NCI-H2227 treated with DMSO at 0.1 percent for 48 hours (cell line): ENCODE data around the gene BAZ2B.
A peak's percentile ranks its signal among the peaks of the same experiment; 100 is the strongest.
"Not testable (repeated sequence)": the region's sequence is repeated elsewhere in the genome, so short reads cannot be mapped to it uniquely, and the experiment has no call there.

Source experiments
- DNase-seq: peaks from one replicate; lab custom pipeline; 2025; lab: John Stamatoyannopoulos, UW

Gene BAZ2B, protein sequence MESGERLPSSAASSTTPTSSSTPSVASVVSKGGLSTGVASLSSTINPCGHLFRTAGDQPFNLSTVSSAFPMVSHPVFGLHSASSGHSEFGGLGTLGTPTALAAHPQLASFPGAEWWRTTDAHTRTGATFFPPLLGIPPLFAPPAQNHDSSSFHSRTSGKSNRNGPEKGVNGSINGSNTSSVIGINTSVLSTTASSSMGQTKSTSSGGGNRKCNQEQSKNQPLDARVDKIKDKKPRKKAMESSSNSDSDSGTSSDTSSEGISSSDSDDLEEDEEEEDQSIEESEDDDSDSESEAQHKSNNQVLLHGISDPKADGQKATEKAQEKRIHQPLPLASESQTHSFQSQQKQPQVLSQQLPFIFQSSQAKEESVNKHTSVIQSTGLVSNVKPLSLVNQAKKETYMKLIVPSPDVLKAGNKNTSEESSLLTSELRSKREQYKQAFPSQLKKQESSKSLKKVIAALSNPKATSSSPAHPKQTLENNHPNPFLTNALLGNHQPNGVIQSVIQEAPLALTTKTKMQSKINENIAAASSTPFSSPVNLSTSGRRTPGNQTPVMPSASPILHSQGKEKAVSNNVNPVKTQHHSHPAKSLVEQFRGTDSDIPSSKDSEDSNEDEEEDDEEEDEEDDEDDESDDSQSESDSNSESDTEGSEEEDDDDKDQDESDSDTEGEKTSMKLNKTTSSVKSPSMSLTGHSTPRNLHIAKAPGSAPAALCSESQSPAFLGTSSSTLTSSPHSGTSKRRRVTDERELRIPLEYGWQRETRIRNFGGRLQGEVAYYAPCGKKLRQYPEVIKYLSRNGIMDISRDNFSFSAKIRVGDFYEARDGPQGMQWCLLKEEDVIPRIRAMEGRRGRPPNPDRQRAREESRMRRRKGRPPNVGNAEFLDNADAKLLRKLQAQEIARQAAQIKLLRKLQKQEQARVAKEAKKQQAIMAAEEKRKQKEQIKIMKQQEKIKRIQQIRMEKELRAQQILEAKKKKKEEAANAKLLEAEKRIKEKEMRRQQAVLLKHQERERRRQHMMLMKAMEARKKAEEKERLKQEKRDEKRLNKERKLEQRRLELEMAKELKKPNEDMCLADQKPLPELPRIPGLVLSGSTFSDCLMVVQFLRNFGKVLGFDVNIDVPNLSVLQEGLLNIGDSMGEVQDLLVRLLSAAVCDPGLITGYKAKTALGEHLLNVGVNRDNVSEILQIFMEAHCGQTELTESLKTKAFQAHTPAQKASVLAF (N-terminal part only)

GRCh38 chr2:159616286-159616701 lies at the start of gene BAZ2B:
Gene BAZ2B (minus strand): TSS chr2:159616548. CDS start chr2:159478719, 137,829 bp downstream.
- DNase-seq, result peak; percentile 89

- no peak for DNase-seq
Measured at GRCh38 chr2:159661286-159661685, 44.9 kb upstream of the BAZ2B start.

GRCh38 chr2:159658881-159659873 lies 42.8 kb upstream of the BAZ2B start:
- no peak for DNase-seq

- no peak for DNase-seq
Measured at GRCh38 chr2:159653962-159654361, 37.6 kb upstream of the BAZ2B start.

DNA sequence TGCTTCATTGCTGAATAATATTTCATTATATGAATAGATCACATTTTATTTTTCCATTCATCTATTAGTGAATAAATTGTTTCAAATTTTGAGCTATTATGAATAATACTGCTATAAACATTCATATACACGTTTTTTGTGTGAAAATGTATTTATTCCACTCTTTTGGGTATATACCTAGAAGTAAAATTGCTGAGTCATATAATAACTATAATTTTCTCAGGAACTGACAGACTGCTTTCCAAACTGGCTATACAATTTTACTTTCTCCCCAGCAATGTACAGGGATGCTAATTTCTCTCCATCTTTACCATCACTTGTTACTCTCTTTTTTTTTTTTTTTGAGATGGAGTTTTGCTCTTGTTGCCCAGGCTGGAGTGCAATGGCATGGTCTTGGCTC lies 35.5 kb upstream of the BAZ2B start:
- DNase-seq, result no peak

GRCh38 chr2:159650574-159650973 lies 34.2 kb upstream of the BAZ2B start:
- DNase-seq, result peak; percentile 67

- no peak for DNase-seq
Measured at GRCh38 chr2:159648643-159649042, 32.3 kb upstream of the BAZ2B start.

DNA sequence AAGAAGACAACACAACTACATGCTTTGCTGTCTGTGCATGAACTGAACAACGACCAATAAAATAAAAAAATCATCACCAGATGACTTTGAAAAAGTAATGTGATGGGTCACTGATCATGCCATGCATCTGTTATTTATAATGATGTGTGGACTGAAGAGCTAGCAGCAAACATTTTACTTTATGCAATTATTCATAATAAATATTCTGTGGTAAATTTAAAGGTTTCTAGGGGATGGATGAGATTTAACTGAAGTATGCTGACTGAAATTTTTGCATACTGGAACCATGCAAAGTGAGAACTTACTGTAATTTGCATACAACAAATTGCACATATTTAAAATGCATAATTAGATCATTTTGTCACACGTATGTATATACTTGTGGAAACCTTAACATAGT lies 31.3 kb upstream of the BAZ2B start:
- DNase-seq, result no peak

DNA sequence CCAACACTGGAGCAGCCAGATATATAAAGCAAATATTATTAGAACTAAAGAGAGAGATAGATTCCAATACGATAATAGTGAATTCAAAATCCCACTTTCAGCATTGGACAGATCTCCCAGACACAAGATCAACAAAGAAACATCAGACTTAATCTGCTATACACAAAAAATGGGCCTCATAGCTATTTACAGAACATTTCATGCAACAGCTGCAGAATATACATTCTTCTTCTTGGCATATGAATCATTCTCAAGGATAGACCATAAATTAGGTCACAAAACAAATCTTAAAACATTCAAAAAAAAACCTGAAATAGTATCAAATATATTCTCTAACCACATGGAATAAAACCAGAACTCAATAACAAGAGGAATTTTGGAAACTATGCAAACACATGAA lies 23.8 kb upstream of the BAZ2B start:
- DNase-seq, result no peak

DNA sequence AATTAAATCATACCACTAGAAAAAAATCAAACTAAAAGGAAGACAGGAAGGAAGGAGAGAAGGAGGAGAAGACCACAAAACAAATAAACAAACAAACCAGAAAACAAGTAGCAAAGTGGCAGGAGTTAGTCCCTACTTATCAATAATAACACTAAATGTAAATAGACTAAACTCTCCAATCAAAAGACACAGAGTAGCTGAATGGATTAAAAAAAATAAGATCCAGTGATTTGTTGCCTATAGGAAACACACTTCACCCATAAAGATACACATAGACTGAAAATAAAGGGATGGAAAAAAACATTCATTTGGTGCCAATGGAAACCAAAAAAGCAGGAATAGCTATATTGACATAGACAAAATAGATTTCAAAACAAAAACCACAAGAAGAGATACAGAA lies 23.4 kb upstream of the BAZ2B start:
- DNase-seq, result no peak

GRCh38 chr2:159639071-159639470 lies 22.7 kb upstream of the BAZ2B start:
- DNase-seq, result no peak

- DNase-seq, result no peak
Measured at GRCh38 chr2:159637988-159638501, 21.7 kb upstream of the BAZ2B start.

- DNase-seq, result no peak
Measured at GRCh38 chr2:159637240-159637639, 20.9 kb upstream of the BAZ2B start.

DNA sequence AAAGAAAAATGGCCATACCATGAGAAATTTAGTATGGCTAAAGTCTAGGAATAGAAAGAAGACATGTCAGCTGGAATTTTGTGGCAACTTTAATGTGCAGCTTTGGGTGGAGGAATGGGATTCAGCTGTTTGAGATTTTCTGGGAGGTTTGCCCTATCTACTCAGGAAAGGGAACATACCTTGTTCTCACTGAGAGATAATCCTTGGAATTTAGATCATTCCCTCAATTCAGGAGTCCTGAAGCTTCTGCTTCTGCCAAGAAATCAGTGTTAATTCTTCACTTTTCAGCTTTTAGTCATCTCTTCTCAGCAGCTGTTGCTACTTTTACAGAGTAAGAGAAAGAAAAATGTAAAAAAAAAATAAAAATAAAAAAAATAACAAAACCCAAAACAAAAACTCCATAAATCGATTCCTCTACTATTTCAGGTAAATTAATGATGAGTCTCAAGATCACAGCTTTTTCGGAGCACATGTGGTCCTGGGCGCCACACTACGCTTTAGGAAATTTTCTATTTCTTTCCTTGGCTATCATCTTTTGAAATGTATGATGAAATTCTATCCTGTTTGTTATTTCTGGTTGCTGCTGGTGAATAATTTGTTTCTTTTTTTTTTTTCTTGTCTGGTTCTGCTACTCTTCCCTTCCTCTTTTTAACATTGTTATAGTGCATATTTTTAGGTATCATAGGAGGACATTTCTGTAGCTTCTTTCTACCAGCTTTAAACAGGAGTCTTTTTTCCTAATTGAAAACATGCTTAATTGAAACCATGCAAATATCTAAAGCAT lies 18.9 kb upstream of the BAZ2B start:
- no peak for DNase-seq

DNA sequence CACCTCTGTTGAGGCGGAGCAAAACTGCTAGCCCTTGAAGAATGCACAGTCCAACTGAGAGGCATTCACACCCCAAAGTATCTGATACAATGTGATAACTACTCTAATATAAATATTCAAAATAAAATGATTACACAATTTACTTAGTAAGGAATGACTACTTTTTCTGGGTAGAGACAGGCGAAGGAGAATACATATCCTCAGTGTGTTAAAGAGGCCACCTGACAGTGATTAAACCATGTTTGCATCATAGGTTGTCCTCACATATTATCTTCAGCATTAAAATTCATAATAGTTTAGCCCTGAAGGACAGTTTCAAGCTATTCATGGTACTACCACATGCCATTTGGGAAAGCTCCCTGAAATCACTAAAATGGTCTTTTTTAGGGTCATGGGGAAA lies 16.9 kb upstream of the BAZ2B start:
- no peak for DNase-seq

DNA sequence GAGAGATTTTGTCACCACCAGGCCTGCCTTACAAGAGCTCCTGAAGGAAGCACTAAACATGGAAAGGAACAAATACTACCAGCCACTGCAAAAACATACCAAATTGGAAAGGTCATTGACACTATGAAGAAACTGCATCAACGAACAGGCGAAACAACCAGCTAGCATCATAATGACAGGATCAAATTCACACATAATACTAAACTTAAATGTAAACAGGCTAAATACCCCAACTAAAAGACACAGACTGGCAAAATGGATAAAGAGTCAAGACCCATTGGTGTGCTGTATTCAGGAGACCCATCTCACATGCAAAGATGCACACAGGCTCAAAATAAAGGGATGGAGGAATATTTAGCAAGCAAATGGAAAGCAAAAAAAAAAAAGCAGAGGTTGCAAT lies 9.3 kb upstream of the BAZ2B start:
- not testable (repeated sequence) for DNase-seq

DNA sequence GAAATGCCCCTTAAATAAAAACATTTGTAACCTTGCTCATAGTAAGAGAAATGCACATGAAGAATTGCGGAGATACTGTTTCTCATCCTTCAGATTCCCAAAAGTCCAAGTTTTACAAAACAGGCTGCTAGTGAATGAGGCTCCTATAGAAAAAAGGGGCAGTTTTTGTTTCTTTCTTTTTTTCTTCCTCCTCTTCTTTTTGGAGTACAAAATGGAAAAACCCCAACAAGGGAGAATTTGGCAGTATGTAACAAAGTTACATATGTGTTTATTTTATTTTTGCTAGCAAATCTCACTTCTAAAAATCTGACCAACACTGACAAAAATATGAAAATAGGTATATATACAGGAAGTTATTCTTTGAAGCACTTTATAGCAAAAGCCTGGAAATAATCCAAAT lies 7.1 kb upstream of the BAZ2B start:
- DNase-seq, result no peak

DNA sequence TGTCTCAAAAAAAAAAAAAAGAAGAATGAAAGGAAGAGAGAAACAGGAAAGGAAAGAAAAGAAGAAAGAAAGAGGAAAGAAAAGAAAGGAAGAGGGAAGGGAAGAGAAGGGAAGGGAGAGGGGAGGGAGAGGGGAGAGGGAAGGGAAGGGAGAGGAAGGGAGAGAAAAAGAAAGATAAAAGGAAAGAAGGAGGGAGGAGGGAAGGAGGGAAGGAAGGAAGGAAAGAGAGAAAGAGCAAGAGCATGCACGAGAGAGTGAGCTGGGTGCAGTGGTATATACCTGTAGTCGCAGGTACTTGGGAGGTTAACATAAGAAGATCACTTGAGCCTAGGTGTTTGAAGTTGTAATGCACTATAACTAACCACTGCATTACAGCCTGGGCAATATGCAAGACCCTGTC lies 6.6 kb upstream of the BAZ2B start:
- DNase-seq, result no peak

DNA sequence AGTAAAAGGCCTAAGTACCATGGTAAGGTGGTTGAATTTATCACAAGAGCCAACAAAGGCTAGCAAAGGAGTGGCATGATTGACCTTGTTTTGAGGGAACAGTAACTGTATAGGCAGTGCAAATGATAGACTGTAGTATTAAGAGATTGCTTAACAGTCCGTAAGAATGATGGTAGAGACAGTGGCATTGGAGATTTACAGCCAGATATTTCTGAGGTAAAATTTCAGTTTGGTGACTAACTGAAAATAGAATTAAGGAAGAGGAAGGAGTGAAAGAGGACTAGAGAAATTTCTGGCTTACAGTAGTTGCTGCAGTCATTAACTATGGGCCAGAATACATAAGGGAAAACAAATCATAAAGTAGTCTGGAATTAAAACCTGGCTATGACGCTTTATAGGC lies 4.4 kb upstream of the BAZ2B start:
- no peak for DNase-seq

- DNase-seq, result peak; percentile 78
Measured at GRCh38 chr2:159617646-159618045, 1.3 kb upstream of the BAZ2B start.
